Caco-2 (cell line): ENCODE measurements around the gene ASTN2. TPM values are rescaled to one million over a fixed set of nuclear protein-coding genes. Genes with fewer than 3 reads are reported as not detected.

Experiments used
- BruUV-seq: library from RNA; stranded (reverse); fragments of 400-500 nt; replicated peaks from 2 replicates; lab custom pipeline; 2021; lab: Mats Ljungman, UMichigan
- CTCF ChIA-PET: fragments of 300-600 bp; sonication (Branson Sonifier 250); formaldehyde crosslinking; loops from one replicate; lab custom pipeline; 2022; ENCODE audit warnings: antibody characterized with exemption; lab: Charles Lee
- POLR2A ChIA-PET: fragments of 300-600 bp; sonication (Branson Sonifier 250); formaldehyde crosslinking; loops from one replicate; lab custom pipeline; 2022; ENCODE audit warnings: antibody characterized with exemption; lab: Charles Lee
- DNase-seq, 2 experiments: peaks; one replicate each; pipeline versions ENCODE4 v3.0.0 to v3.0.0-alpha.2; 2020 to 2022
- H3K27me3 ChIP-seq: replicated peaks from 2 replicates; pipeline ENCODE4 v1.6.0; 2011; ENCODE audit warnings: low read length; ENCODE audit not compliant: control insufficient read depth, insufficient read depth
- H3K36me3 ChIP-seq: 2 replicates; pipeline ENCODE4 v1.5.1; 2011; ENCODE audit warnings: low read length; ENCODE audit not compliant: control insufficient read depth, insufficient read depth
- H3K4me1 ChIP-seq: fragments of 250-450 bp; sonication (Bioruptor Pico); 2 replicates; pipeline ENCODE4 v1.5.1; 2020; ENCODE audit warnings: mild to moderate bottlenecking
- H3K4me3 ChIP-seq: 2 replicates; pipeline ENCODE4 v1.5.1; 2011; ENCODE audit warnings: low read depth, mild to moderate bottlenecking, control low read depth, low read length
- H3K9me3 ChIP-seq: fragments of 250-450 bp; sonication (Bioruptor Pico); 2 replicates; pipeline ENCODE4 v1.5.1; 2020; ENCODE audit warnings: mild to moderate bottlenecking, moderate library complexity
- H3K27ac Mint-ChIP-seq: one replicate; pipeline ENCODE4 v1.8.0; 2022; ENCODE audit warnings: mixed read lengths; ENCODE audit not compliant: unreplicated experiment
- H3K27me3 Mint-ChIP-seq: one replicate; pipeline ENCODE4 v1.8.0; 2022; ENCODE audit warnings: mixed read lengths; ENCODE audit not compliant: insufficient read depth, unreplicated experiment
- H3K36me3 Mint-ChIP-seq: one replicate; pipeline ENCODE4 v1.8.0; 2022; ENCODE audit warnings: mild to moderate bottlenecking, mixed read lengths; ENCODE audit not compliant: insufficient read depth, unreplicated experiment
- H3K4me1 Mint-ChIP-seq: one replicate; pipeline ENCODE4 v1.8.0; 2022; ENCODE audit warnings: low read depth, mixed read lengths; ENCODE audit not compliant: unreplicated experiment
- H3K4me3 Mint-ChIP-seq: one replicate; pipeline ENCODE4 v1.8.0; 2022; ENCODE audit warnings: mild to moderate bottlenecking, moderate library complexity, mixed read lengths; ENCODE audit not compliant: unreplicated experiment
- H3K9me3 Mint-ChIP-seq: one replicate; pipeline ENCODE4 v1.8.0; 2022; ENCODE audit warnings: mixed read lengths; ENCODE audit not compliant: unreplicated experiment
- CTCF ChIP-seq, 2 experiments: fragments of 200-600 bp in 1 of 2; IDR thresholded peaks; 1 replicate in 1 of 2; 2 replicates in 1 of 2; pipeline versions ENCODE4 v1.5.1 to v1.8.0; 2011 to 2022; ENCODE audit warnings: antibody characterized with exemption in 1 of 2, control low read depth in 1 of 2, inconsistent platforms in 1 of 2, low read depth in 1 of 2, low read length in 1 of 2, mild to moderate bottlenecking in 1 of 2, moderate library complexity in 1 of 2; ENCODE audit not compliant: insufficient read depth in 1 of 2, severe bottlenecking in 1 of 2, unreplicated experiment in 1 of 2
- intact Hi-C: fragments of 100-400 bp; cut with micrococcal nuclease; formaldehyde crosslinking; loops from one replicate; pipeline ENCODE4 v1.10.0; 2022; ENCODE audit not compliant: unreplicated experiment
- total RNA-seq: library from RNA; stranded (reverse); gene quantifications from 2 replicates; pipeline ENCODE4 v1.2.3, GENCODE V29; 2022

ASTN2 gene
- total RNA-seq, 1 experiment from 2014 or later: 12.7 TPM

GRCh38 chr9:116483622-116484491 is 931.0 kb downstream of the ASTN2 start:
- no peaks in the 10 kb centered on the region for H3K4me1 ChIP-seq
- no peak overlapping the region for H3K4me3 Mint-ChIP-seq
- BruUV-seq: no TSS peak
- POLR2A ChIA-PET: no interaction called here
- H3K4me3 ChIP-seq: no peak overlapping the region
- no peak overlapping the region for H3K27ac Mint-ChIP-seq
- CTCF ChIA-PET: no interaction called here
- no peak for DNase-seq
- no peaks in the 10 kb centered on the region for H3K9me3 ChIP-seq
- no peak for TF ChIP-seq CTCF (IDR thresholded peaks at IDR 0.05; ENCODE audit: insufficient read depth in 1 of 2, low read depth in 1 of 2, low read length in 1 of 2, severe bottlenecking in 1 of 2, unreplicated experiment in 1 of 2)
- H3K4me1 Mint-ChIP-seq: no peaks in the 10 kb centered on the region
- no peaks in the 10 kb centered on the region for H3K9me3 Mint-ChIP-seq
- intact Hi-C loops: no loop called here
- H3K36me3 Mint-ChIP-seq: peaks cover 4% of the 10 kb centered on the region
- no peaks in the 10 kb centered on the region for H3K27me3 Mint-ChIP-seq
- no peaks in the 10 kb centered on the region for H3K27me3 ChIP-seq
- no peaks in the 10 kb centered on the region; the same call in 1 of the 2 replicates for H3K36me3 ChIP-seq

GRCh38 chr9:116482740-116483139 is 932.1 kb downstream of the ASTN2 start:
- peaks cover 4% of the 10 kb centered on the region for H3K36me3 Mint-ChIP-seq

GRCh38 chr9:116480700-116481099 is 934.2 kb downstream of the ASTN2 start:
- no peak for TF ChIP-seq CTCF (IDR thresholded peaks at IDR 0.05; ENCODE audit: insufficient read depth in 1 of 2, low read depth in 1 of 2, low read length in 1 of 2, severe bottlenecking in 1 of 2, unreplicated experiment in 1 of 2)
- intact Hi-C loops: no loop called here
- no peaks in the 10 kb centered on the region for H3K4me1 ChIP-seq
- ChIA-PET POLR2A (no interaction called here), CTCF (no interaction called here)
- Mint-ChIP-seq H3K27ac (peak overlapping the region; percentile 14), H3K4me1 (peaks cover 4% of the 10 kb centered on the region), H3K9me3 (no peaks in the 10 kb centered on the region), H3K4me3 (no peak overlapping the region), H3K27me3 (no peaks in the 10 kb centered on the region), H3K36me3 (peaks cover 4% of the 10 kb centered on the region)
- no peaks in the 10 kb centered on the region for H3K27me3 ChIP-seq
- no peak overlapping the region for H3K4me3 ChIP-seq
- no peaks in the 10 kb centered on the region; the same call in 1 of the 2 replicates for H3K36me3 ChIP-seq
- no peak for DNase-seq
- BruUV-seq: no TSS peak
- H3K9me3 ChIP-seq: no peaks in the 10 kb centered on the region

More at GRCh38 chr9:116482740-116483139, 932.1 kb downstream of the ASTN2 start:
- H3K27me3 Mint-ChIP-seq: no peaks in the 10 kb centered on the region
- ChIA-PET POLR2A (no interaction called here), CTCF (no interaction called here)
- DNase-seq: no peak
- no peaks in the 10 kb centered on the region for H3K9me3 ChIP-seq
- H3K36me3 ChIP-seq: no peaks in the 10 kb centered on the region; the same call in 1 of the 2 replicates
- no peaks in the 10 kb centered on the region for H3K4me1 Mint-ChIP-seq
- BruUV-seq: no TSS peak
- intact Hi-C loops: no loop called here
- no peak overlapping the region for H3K4me3 Mint-ChIP-seq
- no peaks in the 10 kb centered on the region for H3K4me1 ChIP-seq
- TF ChIP-seq CTCF (IDR thresholded peaks at IDR 0.05; ENCODE audit: insufficient read depth in 1 of 2, low read depth in 1 of 2, low read length in 1 of 2, severe bottlenecking in 1 of 2, unreplicated experiment in 1 of 2): no peak
- no peaks in the 10 kb centered on the region for H3K27me3 ChIP-seq
- H3K9me3 Mint-ChIP-seq: no peaks in the 10 kb centered on the region
- no peak overlapping the region for H3K27ac Mint-ChIP-seq
- no peak overlapping the region for H3K4me3 ChIP-seq
